Mammary epithelial cell (primary cell): Measurements from ENCODE around the gene APBB1.

Source experiments
- EZH2 ChIP-seq: IDR thresholded peaks from 2 replicates; pipeline ENCODE4 v1.6.1; 2012; ENCODE audit warnings: low read length, inconsistent platforms, borderline replicate concordance
- TF ChIP-seq, protein P1 (sequence below), 2 donors: IDR thresholded peaks in 1 of 2; conservative IDR thresholded peaks in 1 of 2; 2 replicates each; pipeline ENCODE4 v1.5.1; 2011 to 2012; ENCODE audit warnings: inconsistent platforms in 2 of 2, low read length in 2 of 2, mild to moderate bottlenecking in 2 of 2, control low read depth in 1 of 2, low read depth in 1 of 2; ENCODE audit not compliant: insufficient read depth in 1 of 2; ENCODE audit errors: extremely low read depth in 1 of 2

DNA sequence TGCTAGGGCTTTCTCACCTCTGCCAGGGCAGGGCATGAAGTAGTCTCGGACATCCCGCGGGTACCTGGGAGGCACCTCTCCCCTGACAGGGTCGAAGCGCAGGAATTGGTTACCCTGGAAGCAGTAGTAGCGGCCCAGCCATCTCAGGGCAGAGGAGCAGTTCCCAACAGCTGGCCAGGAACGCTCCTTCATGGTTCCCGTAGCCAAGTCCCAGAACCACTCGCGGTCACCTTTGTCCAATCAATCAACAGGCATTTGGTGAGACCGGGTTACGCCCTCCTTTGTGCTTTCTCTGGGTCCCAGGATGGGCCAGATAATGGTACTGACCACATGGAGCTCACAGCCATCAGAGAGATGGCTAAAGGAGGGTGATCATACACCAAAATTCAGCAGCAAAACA lies 18.5 kb upstream of the APBB1 start:
- TF ChIP-seq, protein P1, sequence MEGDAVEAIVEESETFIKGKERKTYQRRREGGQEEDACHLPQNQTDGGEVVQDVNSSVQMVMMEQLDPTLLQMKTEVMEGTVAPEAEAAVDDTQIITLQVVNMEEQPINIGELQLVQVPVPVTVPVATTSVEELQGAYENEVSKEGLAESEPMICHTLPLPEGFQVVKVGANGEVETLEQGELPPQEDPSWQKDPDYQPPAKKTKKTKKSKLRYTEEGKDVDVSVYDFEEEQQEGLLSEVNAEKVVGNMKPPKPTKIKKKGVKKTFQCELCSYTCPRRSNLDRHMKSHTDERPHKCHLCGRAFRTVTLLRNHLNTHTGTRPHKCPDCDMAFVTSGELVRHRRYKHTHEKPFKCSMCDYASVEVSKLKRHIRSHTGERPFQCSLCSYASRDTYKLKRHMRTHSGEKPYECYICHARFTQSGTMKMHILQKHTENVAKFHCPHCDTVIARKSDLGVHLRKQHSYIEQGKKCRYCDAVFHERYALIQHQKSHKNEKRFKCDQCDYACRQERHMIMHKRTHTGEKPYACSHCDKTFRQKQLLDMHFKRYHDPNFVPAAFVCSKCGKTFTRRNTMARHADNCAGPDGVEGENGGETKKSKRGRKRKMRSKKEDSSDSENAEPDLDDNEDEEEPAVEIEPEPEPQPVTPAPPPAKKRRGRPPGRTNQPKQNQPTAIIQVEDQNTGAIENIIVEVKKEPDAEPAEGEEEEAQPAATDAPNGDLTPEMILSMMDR (conservative IDR thresholded peaks at IDR 0.05 in 1 of 2, IDR thresholded peaks at IDR 0.05 in 1 of 2; ENCODE audit: extremely low read depth in 1 of 2, insufficient read depth in 1 of 2, low read depth in 1 of 2, low read length in 2 of 2): no peak
- no peak for TF ChIP-seq EZH2
